H1 (cell line): ENCODE measurements around the gene APOL2. TPM values are rescaled to one million over a fixed set of nuclear protein-coding genes. Genes with fewer than 3 reads are reported as not detected.

ENCODE experiments used
- CTCF ChIA-PET: fragments of 300-600 bp; sonication (Branson Sonifier 250); formaldehyde crosslinking; loops from one replicate; lab custom pipeline; 2021; ENCODE audit not compliant: partially characterized antibody; lab: Charles Lee
- POLR2A ChIA-PET: fragments of 300-600 bp; sonication (Branson Sonifier 250); formaldehyde crosslinking; loops from one replicate; lab custom pipeline; 2021; ENCODE audit warnings: inconsistent platforms; ENCODE audit not compliant: partially characterized antibody; lab: Charles Lee
- DNase-seq, 2 experiments: peaks; one replicate each; pipeline versions ENCODE4 v3.0.0 to v3.0.0-alpha.2; 2010 to 2022; ENCODE audit warnings: low spot score in 2 of 2, low read depth in 1 of 2, mixed read lengths in 1 of 2
- FAIRE-seq: peaks from 2 replicates; lab custom pipeline; 2011; peaks lifted over from hg19 to GRCh38; lab: Jason Lieb, UNC
- H2AFZ ChIP-seq: 2 replicates; pipeline ENCODE4 v1.8.1; 2012; ENCODE audit warnings: low read length, inconsistent platforms
- H2AK5ac ChIP-seq: 2 replicates; pipeline ENCODE4 v1.6.1; 2013; ENCODE audit warnings: low read depth, low read length
- H2BK120ac ChIP-seq: replicated peaks from 2 replicates; pipeline ENCODE3; 2013; ENCODE audit warnings: low read depth, low read length, inconsistent platforms
- H2BK12ac ChIP-seq: 2 replicates; pipeline ENCODE4 v1.6.1; 2013; ENCODE audit warnings: low read depth, low read length
- H2BK15ac ChIP-seq: 2 replicates; pipeline ENCODE4 v1.6.1; 2013; ENCODE audit warnings: low read length
- H2BK20ac ChIP-seq: 2 replicates; pipeline ENCODE4 v1.6.1; 2013; ENCODE audit warnings: low read length
- H2BK5ac ChIP-seq: 2 replicates; pipeline ENCODE4 v1.6.1; 2013; ENCODE audit warnings: low read depth, low read length
- H3K14ac ChIP-seq: 2 replicates; pipeline ENCODE4 v1.6.1; 2013; ENCODE audit warnings: inconsistent platforms; ENCODE audit not compliant: insufficient read length
- H3K18ac ChIP-seq: 2 replicates; pipeline ENCODE4 v1.6.1; 2013; ENCODE audit warnings: low read length; ENCODE audit errors: extremely low read depth
- H3K23ac ChIP-seq: 2 replicates; pipeline ENCODE4 v1.6.1; 2013; ENCODE audit warnings: inconsistent platforms; ENCODE audit not compliant: insufficient read length
- H3K23me2 ChIP-seq: 2 replicates; pipeline ENCODE4 v1.6.1; 2013; ENCODE audit warnings: low read depth, low read length
- H3K27ac ChIP-seq: 2 replicates; pipeline ENCODE4 v1.6.1; 2011; ENCODE audit warnings: low read depth, low read length, inconsistent platforms
- H3K27me3 ChIP-seq, 4 experiments: replicated peaks in 1 of 4; 1 replicate in 1 of 4; 2 replicates in 3 of 4; pipeline versions ENCODE4 v1.6.1 to v1.8.1; 2011 to 2013; ENCODE audit warnings: low read length in 3 of 4, mild to moderate bottlenecking in 3 of 4, inconsistent platforms in 2 of 4, mixed read lengths in 2 of 4, moderate library complexity in 1 of 4; ENCODE audit not compliant: control insufficient read depth in 3 of 4, insufficient read depth in 3 of 4; ENCODE audit errors: extremely low read depth in 1 of 4
- H3K36me3 ChIP-seq, 4 experiments: 2 replicates each; pipeline versions ENCODE4 v1.6.1 to v1.8.1; 2011 to 2013; ENCODE audit warnings: mild to moderate bottlenecking in 4 of 4, low read length in 3 of 4, moderate library complexity in 2 of 4, control low read depth in 1 of 4, inconsistent platforms in 1 of 4; ENCODE audit not compliant: insufficient read depth in 4 of 4, control insufficient read depth in 2 of 4
- H3K4ac ChIP-seq: replicated peaks from 2 replicates; pipeline ENCODE3; 2013; ENCODE audit warnings: low read length, low read depth, mixed read lengths, inconsistent platforms; ENCODE audit not compliant: insufficient read length
- H3K4me1 ChIP-seq, 4 experiments: replicated peaks in 1 of 4; 1 replicate in 1 of 4; 2 replicates in 3 of 4; pipeline versions ENCODE4 v1.6.1 to v1.8.1; 2011 to 2013; ENCODE audit warnings: low read length in 3 of 4, inconsistent platforms in 2 of 4, mixed read lengths in 1 of 4; ENCODE audit not compliant: insufficient read depth in 4 of 4, control insufficient read depth in 3 of 4
- H3K4me2 ChIP-seq, 2 experiments: 2 replicates each; pipeline versions ENCODE4 v1.6.1 to v1.8.1; 2011 to 2013; ENCODE audit warnings: low read depth in 2 of 2, low read length in 2 of 2, control low read depth in 1 of 2, inconsistent platforms in 1 of 2, mild to moderate bottlenecking in 1 of 2; ENCODE audit not compliant: insufficient read depth in 1 of 2
- H3K4me3 ChIP-seq, 4 experiments: fragments of 200-600, 300-600 bp in 1 of 4; sonication (generic), shearing (Covaris generic), sonication (Bioruptor Twin) in 1 of 4; 2 replicates each; pipeline versions ENCODE4 v1.5.1 to v1.8.1; 2011 to 2016; ENCODE audit warnings: low read length in 4 of 4, low read depth in 3 of 4, control low read depth in 2 of 4, inconsistent platforms in 2 of 4, mild to moderate bottlenecking in 2 of 4, mixed read lengths in 1 of 4, moderate library complexity in 1 of 4; ENCODE audit not compliant: insufficient read depth in 2 of 4; ENCODE audit errors: extremely low read depth in 1 of 4
- H3K56ac ChIP-seq: replicated peaks from 2 replicates; pipeline ENCODE3; 2013; ENCODE audit warnings: low read depth, mild to moderate bottlenecking, mixed read lengths, low read length, inconsistent platforms; ENCODE audit not compliant: insufficient read length
- H3K79me1 ChIP-seq: 2 replicates; pipeline ENCODE4 v1.6.1; 2013; ENCODE audit warnings: low read depth, low read length, control low read depth
- H3K79me2 ChIP-seq, 2 experiments: 2 replicates each; pipeline versions ENCODE4 v1.6.1 to v1.8.1; 2012 to 2013; ENCODE audit warnings: low read length in 2 of 2, mild to moderate bottlenecking in 2 of 2, inconsistent platforms in 1 of 2; ENCODE audit not compliant: insufficient read depth in 2 of 2, control insufficient read depth in 1 of 2
- H3K9ac ChIP-seq, 4 experiments: replicated peaks in 1 of 4; 1 replicate in 1 of 4; 2 replicates in 3 of 4; pipeline versions ENCODE4 v1.6.1 to v1.8.1; 2011 to 2013; ENCODE audit warnings: low read depth in 3 of 4, low read length in 3 of 4, control low read depth in 2 of 4, mild to moderate bottlenecking in 2 of 4, moderate library complexity in 2 of 4, inconsistent platforms in 1 of 4; ENCODE audit errors: extremely low read depth in 1 of 4
- H3K9me3 ChIP-seq, 2 experiments: 2 replicates each; pipeline versions ENCODE4 v1.6.1 to v1.8.1; 2012 to 2013; ENCODE audit warnings: mild to moderate bottlenecking in 2 of 2, moderate library complexity in 2 of 2, control low read depth in 1 of 2, inconsistent platforms in 1 of 2, low read depth in 1 of 2, low read length in 1 of 2, mixed read lengths in 1 of 2; ENCODE audit not compliant: insufficient read depth in 2 of 2
- H4K20me1 ChIP-seq, 2 experiments: replicated peaks in 1 of 2; 2 replicates each; pipeline versions ENCODE3 to v1.8.1; 2011 to 2013; ENCODE audit warnings: inconsistent platforms in 2 of 2, low read length in 2 of 2, mild to moderate bottlenecking in 1 of 2; ENCODE audit not compliant: insufficient read depth in 2 of 2, control insufficient read depth in 1 of 2
- H4K5ac ChIP-seq: 2 replicates; pipeline ENCODE4 v1.6.1; 2013; ENCODE audit warnings: low read length, low read depth, mixed read lengths, inconsistent platforms; ENCODE audit not compliant: insufficient read length
- H4K8ac ChIP-seq: 2 replicates; pipeline ENCODE4 v1.8.0; 2013; ENCODE audit warnings: mild to moderate bottlenecking, moderate library complexity, low read length, inconsistent platforms; ENCODE audit not compliant: insufficient read depth; ENCODE audit errors: extremely low read depth
- H4K91ac ChIP-seq: replicated peaks from 2 replicates; pipeline ENCODE3; 2013; ENCODE audit warnings: low read length, mixed read lengths, inconsistent platforms; ENCODE audit not compliant: insufficient read length
- ATF3 ChIP-seq: IDR thresholded peaks from 2 replicates; pipeline ENCODE4 v1.6.1; 2011; ENCODE audit warnings: low read depth, mild to moderate bottlenecking, low read length; ENCODE audit not compliant: insufficient read depth
- BACH1 ChIP-seq: IDR thresholded peaks from 2 replicates; pipeline ENCODE4 v1.6.1; 2012; ENCODE audit warnings: low read length, improper control_type of control experiment
- KDM4A ChIP-seq: IDR thresholded peaks from one replicate; pipeline ENCODE4 v1.7.1; 2012; ENCODE audit warnings: low read depth, mild to moderate bottlenecking, moderate library complexity, low read length, inconsistent platforms; ENCODE audit not compliant: severe bottlenecking
- KDM5A ChIP-seq: fragments of 200-600 bp; IDR thresholded peaks from 2 replicates; pipeline ENCODE4 v1.7.1; 2012; ENCODE audit warnings: mild to moderate bottlenecking, low read length, inconsistent platforms, mixed read lengths
- POLR2A ChIP-seq, 2 experiments: IDR thresholded peaks; 1 replicate in 1 of 2; 2 replicates in 1 of 2; pipeline ENCODE4 v1.6.1; 2011; ENCODE audit warnings: low read depth in 2 of 2, low read length in 2 of 2, mild to moderate bottlenecking in 2 of 2; ENCODE audit errors: control extremely low read depth in 1 of 2
- RAD21 ChIP-seq, 2 experiments: IDR thresholded peaks in 1 of 2; conservative IDR thresholded peaks in 1 of 2; 2 replicates each; pipeline ENCODE4 v1.6.1; 2011; ENCODE audit warnings: low read depth in 2 of 2, low read length in 2 of 2, improper control_type of control experiment in 1 of 2, inconsistent platforms in 1 of 2, mild to moderate bottlenecking in 1 of 2, moderate library complexity in 1 of 2
- SP2 ChIP-seq: IDR thresholded peaks from 2 replicates; pipeline ENCODE4 v1.6.1; 2012; ENCODE audit warnings: mild to moderate bottlenecking, low read length, inconsistent platforms
- SRF ChIP-seq: IDR thresholded peaks from 2 replicates; pipeline ENCODE4 v1.6.1; 2011; ENCODE audit warnings: mild to moderate bottlenecking, low read depth, low read length, moderate library complexity
- TAF1 ChIP-seq: IDR thresholded peaks from 2 replicates; pipeline ENCODE4 v1.6.1; 2011; ENCODE audit warnings: mild to moderate bottlenecking, low read depth, low read length
- USF2 ChIP-seq: IDR thresholded peaks from 2 replicates; pipeline ENCODE4 v1.6.1; 2011; ENCODE audit warnings: low read length, improper control_type of control experiment
- ZNF274 ChIP-seq: IDR thresholded peaks from 2 replicates; pipeline ENCODE4 v1.7.0; 2012; ENCODE audit warnings: low read length, borderline replicate concordance; ENCODE audit errors: extremely low read depth
- WGBS, 2 experiments: shearing (Covaris generic) in 1 of 2; methylation state at CpG; one replicate each; pipeline versions ENCODE4 v1.1.6 to v1.1.7; 2013 to 2015; ENCODE audit warnings: low lambda C conversion rate in 2 of 2, mixed read lengths in 2 of 2, inconsistent platforms in 1 of 2, low coverage in 1 of 2, missing lambda C conversion rate in 1 of 2; ENCODE audit not compliant: insufficient replicate concordance in 2 of 2, insufficient coverage in 1 of 2, insufficient read length in 1 of 2; ENCODE audit errors: extremely low coverage in 1 of 2, missing lambda C conversion rate in 1 of 2; 5-methylcytosine and 5-hydroxymethylcytosine counted together
- polyA plus RNA-seq, 7 experiments: library from polyadenylated mRNA; depleted of rRNA in 3 of 7; stranded (reverse) in 5 of 7; unstranded in 2 of 7; fragments of >200 nt in 5 of 7; fragments of 200-250 nt in 2 of 7; gene quantifications; 1 replicate in 5 of 7; 2 replicates in 1 of 7; 4 replicates in 1 of 7; pipeline versions ENCODE4 v1.2.1 to v1.2.3, GENCODE V29; 2011 to 2013; ENCODE audit warnings: missing spikeins in 2 of 7, mixed read lengths in 2 of 7
- total RNA-seq: library from RNA; stranded (reverse); fragmentation: NEBNext Ultra II Directional; extraction: Animal tissue kit (Norgen Biotek cat#: 25700); gene quantifications from 2 replicates; pipeline ENCODE4 v1.2.1, GENCODE V29; 2021
- TF ChIP-seq, protein P1 (sequence below): IDR thresholded peaks from 2 replicates; pipeline ENCODE4 v1.6.1; 2012; ENCODE audit warnings: inconsistent platforms

Gene APOL2
- total and polyA plus RNA-seq, 2 of the 8 experiments (the other 6 are each of a cell fraction or from before 2014, with no cell fraction given), result 8.1 to 11.0 TPM

DNA sequence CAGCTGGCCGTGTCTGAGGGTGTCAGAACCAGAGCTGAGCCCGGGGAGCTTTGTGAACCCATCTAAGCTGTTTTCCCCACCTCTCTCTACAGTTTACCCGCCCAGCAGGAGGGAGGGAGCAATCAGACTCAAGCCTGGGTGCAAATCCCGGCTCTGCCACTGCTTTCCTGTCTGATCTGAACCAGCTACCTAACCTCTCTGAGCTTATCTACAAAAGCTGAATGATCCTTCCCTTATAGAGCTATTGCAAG lies 252 bp downstream of the APOL2 start:
- H2BK15ac ChIP-seq, result no peak overlapping the region
- H3K4me1 ChIP-seq, result peaks cover 0 to 14% (median 9%) of the 10 kb centered on the region in 4 experiments; a peak in 6 of 7 replicates
- POLR2A ChIA-PET, result interaction anchor here (0.6 to 1.9 kb wide), 9 partner anchors 10 to 242 kb away, joined by 3 to 8 read pairs (median 5); partner anchors contain the start of gene TXN2
- CTCF ChIA-PET, result interaction anchor here (0.7 to 5.0 kb wide), 27 partner anchors 11 to 272 kb away, joined by 3 to 30 read pairs (median 7); partner anchors contain the start of genes APOL1 and APOL4
- no peaks in the 10 kb centered on the region for H3K36me3 ChIP-seq
- H2BK5ac ChIP-seq, result peak overlapping the region; percentile 82
- peak overlapping the region; percentile 71 to 91 for H3K4me2 ChIP-seq
- no peak overlapping the region for H4K5ac ChIP-seq
- H3K18ac ChIP-seq, result peak overlapping the region; percentile 26
- H3K23ac ChIP-seq, result no peak overlapping the region
- peak overlapping the region; percentile 21; the same call in 1 of the 2 replicates for H3K27ac ChIP-seq
- H3K4me3 ChIP-seq, result peak overlapping the region; percentile 35 to 67 (median 40)
- no peak overlapping the region for H4K8ac ChIP-seq
- H3K14ac ChIP-seq, result no peak overlapping the region
- DNase-seq (no peak), FAIRE-seq (no peak)
- H3K27me3 ChIP-seq, result no peaks in the 10 kb centered on the region
- H3K4ac ChIP-seq, result no peak overlapping the region
- H4K91ac ChIP-seq, result no peak overlapping the region
- H3K9me3 ChIP-seq, result no peaks in the 10 kb centered on the region
- peaks cover 0 to 5% of the 10 kb centered on the region in 2 experiments; a peak in 1 of 4 replicates for H3K79me2 ChIP-seq
- H2BK20ac ChIP-seq, result no peak overlapping the region
- H2AFZ ChIP-seq, result peak overlapping the region; percentile 75; the same call in 1 of the 2 replicates
- WGBS, 2 experiments, result 43% methylated on average over 4 of the region's 4 CpGs; no CpG with 5 or more reads in 1 of the 2 experiments
- H3K23me2 ChIP-seq, result peaks cover 3% of the 10 kb centered on the region
- peak overlapping the region; percentile 43 for H2BK12ac ChIP-seq
- no peaks in the 10 kb centered on the region for H4K20me1 ChIP-seq
- H3K56ac ChIP-seq, result no peak overlapping the region
- no peak overlapping the region for H2BK120ac ChIP-seq
- no peak overlapping the region for H2AK5ac ChIP-seq
- peak overlapping the region in 3 of 4 experiments; percentile 52 to 56 (median 53); a peak in 5 of 7 replicates for H3K9ac ChIP-seq
- no peaks in the 10 kb centered on the region for H3K79me1 ChIP-seq
- TF ChIP-seq BACH1, result no peak
- TF ChIP-seq, protein P1, sequence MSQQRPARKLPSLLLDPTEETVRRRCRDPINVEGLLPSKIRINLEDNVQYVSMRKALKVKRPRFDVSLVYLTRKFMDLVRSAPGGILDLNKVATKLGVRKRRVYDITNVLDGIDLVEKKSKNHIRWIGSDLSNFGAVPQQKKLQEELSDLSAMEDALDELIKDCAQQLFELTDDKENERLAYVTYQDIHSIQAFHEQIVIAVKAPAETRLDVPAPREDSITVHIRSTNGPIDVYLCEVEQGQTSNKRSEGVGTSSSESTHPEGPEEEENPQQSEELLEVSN, result no peak
- no peak for TF ChIP-seq ZNF274
- TF ChIP-seq RAD21 (IDR thresholded peaks at IDR 0.05 in 1 of 2, conservative IDR thresholded peaks at IDR 0.05 in 1 of 2; ENCODE audit: low read depth in 2 of 2, low read length in 2 of 2), result no peak
- no peak for TF ChIP-seq SRF
- TF ChIP-seq TAF1, result no peak
- TF ChIP-seq USF2, result no peak
- TF ChIP-seq ATF3, result no peak
- TF ChIP-seq KDM4A, result no peak
- no peak for TF ChIP-seq SP2
- TF ChIP-seq KDM5A, result no peak
- no peak for TF ChIP-seq POLR2A (IDR thresholded peaks at IDR 0.05; ENCODE audit: control extremely low read depth in 1 of 2, low read depth in 2 of 2, low read length in 2 of 2)
